HCT116 (cell line): ENCODE data around the gene PRRT1. TPM values are rescaled to one million over a fixed set of nuclear protein-coding genes. Genes with fewer than 3 reads are reported as not detected.
A peak's percentile ranks its signal among the peaks of the same experiment; 100 is the strongest.

Source experiments
- ATAC-seq: fragments of 200-7000 bp; cut with Tn5 transposase; 2 replicates; pipeline ENCODE4 v1.9.1; 2020; ENCODE audit warnings: mild to moderate bottlenecking, moderate library complexity
- BruUV-seq: library from RNA; stranded (reverse); fragments of 400-500 nt; replicated peaks from 2 replicates; lab custom pipeline; 2021; lab: Mats Ljungman, UMichigan
- CTCF ChIA-PET: fragments of 300-600 bp; sonication (Branson Sonifier 250); formaldehyde crosslinking; loops from one replicate; lab custom pipeline; 2021; ENCODE audit warnings: antibody characterized with exemption; lab: Charles Lee
- POLR2A ChIA-PET: fragments of 300-600, 350-600 bp; sonication (Branson Sonifier 250); formaldehyde crosslinking; loops from one replicate; lab custom pipeline; 2021; ENCODE audit warnings: antibody characterized with exemption; lab: Charles Lee
- RAD21 ChIA-PET, 2 experiments: fragments of 300-600 bp; sonication (Branson Sonifier 250); formaldehyde crosslinking; loops; one replicate each; lab custom pipeline; 2023; ENCODE audit warnings: low total read pairs in 2 of 2; ENCODE audit not compliant: uncharacterized antibody in 2 of 2, unreplicated experiment in 2 of 2, low non-redundant PET in 1 of 2; lab: Charles Lee
- DNase-seq: peaks from one replicate; pipeline ENCODE4 v3.0.0-alpha.2; 2010; ENCODE audit warnings: low read depth, low spot score
- H2AFZ ChIP-seq: fragments of 200-600 bp; shearing (Covaris generic), sonication (generic); 2 replicates; pipeline ENCODE4 v1.6.1; 2017; ENCODE audit warnings: low read depth, mixed run types, mixed read lengths, antibody characterized with exemption, low read length; ENCODE audit not compliant: poor library complexity, severe bottlenecking
- H3K27ac ChIP-seq: 2 replicates; pipeline ENCODE4 v1.5.1; 2012; ENCODE audit warnings: low read depth, low read length
- H3K27me3 ChIP-seq: fragments of 200-600 bp; sonication (generic); 2 replicates; pipeline ENCODE4 v1.6.1; 2016; ENCODE audit warnings: mixed run types, low read length, mixed read lengths; ENCODE audit not compliant: insufficient read depth
- H3K36me3 ChIP-seq, 2 experiments: fragments of 200-500 bp in 1 of 2; fragments of 200-600 bp in 1 of 2; sonication (Bioruptor generic) in 1 of 2; sonication (generic) in 1 of 2; 2 replicates each; pipeline versions ENCODE4 v1.5.1 to v1.6.1; 2014 to 2016; ENCODE audit warnings: low read length in 2 of 2, inconsistent platforms in 1 of 2, mixed read lengths in 1 of 2, mixed run types in 1 of 2; ENCODE audit not compliant: insufficient read depth in 2 of 2, control insufficient read depth in 1 of 2
- H3K4me1 ChIP-seq, 2 experiments: fragments of 200-600 bp in 1 of 2; sonication (generic) in 1 of 2; 2 replicates each; pipeline versions ENCODE4 v1.5.1 to v1.6.1; 2012 to 2017; ENCODE audit warnings: low read length in 2 of 2, inconsistent platforms in 1 of 2, mild to moderate bottlenecking in 1 of 2, mixed read lengths in 1 of 2, mixed run types in 1 of 2, moderate library complexity in 1 of 2; ENCODE audit not compliant: insufficient read depth in 2 of 2, control insufficient read depth in 1 of 2
- H3K4me2 ChIP-seq: fragments of 200-600 bp; sonication (generic); 2 replicates; pipeline ENCODE4 v1.6.1; 2017; ENCODE audit warnings: mixed run types, low read length, mixed read lengths
- H3K4me3 ChIP-seq, 2 experiments: fragments of 200-600 bp in 1 of 2; sonication (generic) in 1 of 2; replicated peaks in 1 of 2; 2 replicates each; pipeline ENCODE4 v1.5.1; 2011 to 2016; ENCODE audit warnings: low read length in 2 of 2, control low read depth in 1 of 2, low read depth in 1 of 2, mild to moderate bottlenecking in 1 of 2, mixed read lengths in 1 of 2, mixed run types in 1 of 2
- H3K79me2 ChIP-seq: fragments of 200-600 bp; sonication (generic); 2 replicates; pipeline ENCODE4 v1.6.1; 2017; ENCODE audit warnings: mild to moderate bottlenecking, mixed run types, low read length, moderate library complexity, mixed read lengths; ENCODE audit not compliant: insufficient read depth
- H3K9ac ChIP-seq: fragments of 200-600 bp; sonication (generic); 2 replicates; pipeline ENCODE4 v1.6.1; 2016; ENCODE audit warnings: low read length, mixed read lengths
- H3K9me2 ChIP-seq: fragments of 200-600 bp; sonication (generic), shearing (Covaris generic); 2 replicates; pipeline ENCODE4 v1.6.1; 2017; ENCODE audit warnings: mixed run types, mild to moderate bottlenecking, moderate library complexity; ENCODE audit not compliant: insufficient read depth
- H3K9me3 ChIP-seq, 2 experiments: fragments of 200-500 bp in 1 of 2; fragments of 200-600 bp in 1 of 2; sonication (Bioruptor generic) in 1 of 2; sonication (generic) in 1 of 2; 2 replicates each; pipeline ENCODE4 v1.6.1; 2014 to 2017; ENCODE audit warnings: low read length in 2 of 2, mixed read lengths in 2 of 2, inconsistent platforms in 1 of 2, low read depth in 1 of 2, mild to moderate bottlenecking in 1 of 2, mixed run types in 1 of 2, moderate library complexity in 1 of 2; ENCODE audit not compliant: control insufficient read depth in 1 of 2, insufficient read depth in 1 of 2
- H4K20me1 ChIP-seq: fragments of 200-600 bp; sonication (generic), shearing (Covaris generic); 2 replicates; pipeline ENCODE4 v1.6.1; 2017; ENCODE audit warnings: mixed run types, mild to moderate bottlenecking, moderate library complexity; ENCODE audit not compliant: insufficient read depth
- CBX3 ChIP-seq: IDR thresholded peaks from 2 replicates; pipeline ENCODE4 v1.6.1; 2012; ENCODE audit warnings: low read depth
- CEBPB ChIP-seq: IDR thresholded peaks from 2 replicates; pipeline ENCODE4 v1.6.1; 2012; ENCODE audit warnings: low read depth
- EZH2phosphoT487 ChIP-seq: fragments of 200-600 bp; IDR thresholded peaks from 2 replicates; pipeline ENCODE4 v1.6.1; 2018; ENCODE audit warnings: antibody characterized with exemption, borderline replicate concordance
- YY1 ChIP-seq: IDR thresholded peaks from 2 replicates; pipeline ENCODE4 v1.6.1; 2011; ENCODE audit warnings: low read length, low read depth, moderate library complexity, mild to moderate bottlenecking; ENCODE audit not compliant: insufficient replicate concordance; ENCODE audit errors: extremely low read depth
- intact Hi-C: fragments of 100-400 bp; cut with micrococcal nuclease; formaldehyde crosslinking; loops from 2 replicates; pipeline ENCODE4 v1.10.0; 2022
- total RNA-seq: library from RNA; stranded (reverse); gene quantifications from one replicate; pipeline ENCODE4 v1.2.1, GENCODE V29; 2021; ENCODE audit not compliant: unreplicated experiment
- TF ChIP-seq, protein P1 (sequence below): IDR thresholded peaks from 2 replicates; pipeline ENCODE4 v1.6.1; 2012

Gene PRRT1
- total RNA-seq, 1 experiment from 2014 or later: 6.1 TPM

DNA sequence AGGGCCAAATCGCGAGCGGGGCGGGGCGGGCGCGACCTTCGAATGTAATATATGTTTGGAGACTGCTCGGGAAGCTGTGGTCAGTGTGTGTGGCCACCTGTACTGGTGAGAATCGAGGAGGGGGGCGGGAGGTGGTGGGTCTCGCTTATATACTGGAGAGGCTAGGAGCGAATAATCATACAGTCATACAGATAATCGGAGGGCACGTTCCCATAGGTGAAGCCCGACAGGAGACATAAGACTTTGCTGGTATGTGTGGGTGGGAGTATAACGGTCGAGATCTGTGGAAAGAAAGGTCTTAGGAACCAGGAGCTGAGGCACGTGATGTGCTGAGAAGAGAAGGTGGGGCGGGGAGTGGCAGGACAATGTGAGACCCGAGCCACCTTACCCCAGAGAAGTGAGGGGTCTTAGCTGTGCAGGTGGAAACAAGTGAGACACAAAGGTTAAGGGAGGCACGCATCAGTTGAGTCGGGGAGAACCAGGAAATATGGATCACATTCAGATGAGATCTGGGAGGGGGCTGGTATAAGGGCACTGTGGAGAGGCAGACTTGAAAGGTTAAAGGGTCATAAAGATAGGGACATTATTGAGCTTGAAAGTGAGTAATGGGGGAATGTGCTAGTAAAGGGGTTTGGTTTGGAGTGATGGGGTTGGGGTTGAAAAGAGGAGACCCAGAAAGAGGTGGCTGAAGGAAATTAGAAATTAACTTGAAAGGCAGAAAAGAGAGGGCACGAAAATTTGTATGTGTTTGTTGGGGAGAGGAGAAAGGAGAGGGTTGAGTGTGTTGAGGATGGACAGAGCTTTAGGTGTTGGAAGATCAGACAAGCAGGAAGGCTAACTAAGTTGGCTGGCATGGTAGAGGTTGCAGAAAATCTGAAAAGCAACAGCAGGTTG lies 27.1 kb upstream of the PRRT1 start:
- CTCF ChIA-PET: interaction anchor here (1.7 kb wide), 1 partner anchor 17 kb away, joined by 9 read pairs; no protein-coding TSS in a partner anchor
- BruUV-seq: no TSS peak
- Histone ChIP-seq H2AFZ (no peak overlapping the region), H3K4me3 (peak overlapping the region; percentile 93 to 98), H4K20me1 (no peaks in the 10 kb centered on the region), H3K4me2 (peak overlapping the region; percentile 97), H3K9me3 (no peaks in the 10 kb centered on the region), H3K36me3 (peaks cover 7 to 13% of the 10 kb centered on the region in 2 experiments; a peak in 2 of 4 replicates), H3K79me2 (peaks cover 24% of the 10 kb centered on the region), H3K27ac (peak overlapping the region; percentile 74), H3K4me1 (peaks cover 21 to 39% of the 10 kb centered on the region in 2 experiments), H3K9me2 (no peaks in the 10 kb centered on the region), H3K9ac (peak overlapping the region; percentile 90), H3K27me3 (no peaks in the 10 kb centered on the region)
- DNase-seq (no peak), ATAC-seq (peak; percentile 2)
- TF ChIP-seq EZH2phosphoT487: no peak
- TF ChIP-seq YY1: no peak
- no peak for TF ChIP-seq CBX3
- no peak for TF ChIP-seq CEBPB
- TF ChIP-seq, protein P1, sequence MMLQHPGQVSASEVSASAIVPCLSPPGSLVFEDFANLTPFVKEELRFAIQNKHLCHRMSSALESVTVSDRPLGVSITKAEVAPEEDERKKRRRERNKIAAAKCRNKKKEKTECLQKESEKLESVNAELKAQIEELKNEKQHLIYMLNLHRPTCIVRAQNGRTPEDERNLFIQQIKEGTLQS: no peak
- RAD21 ChIA-PET: no interaction called here
- intact Hi-C loops: loop anchor here (1.0 kb wide), 1 partner anchor 48 kb away; the partner anchor contains the start of gene FKBPL
- POLR2A ChIA-PET: interaction anchor here (0.7 to 1.1 kb wide), 2 partner anchors 11 to 17 kb away, joined by 3 read pairs; no protein-coding TSS in a partner anchor
